Measurements from ENCODE around the gene PPIE. TPM values are rescaled to one million over a fixed set of nuclear protein-coding genes. Genes with fewer than 3 reads are reported as not detected.

The PPIE gene
- total and polyA plus RNA-seq, 2 experiments from 2014 or later: 27.8 to 51.9 TPM

- no peak overlapping the region for H3K27ac Mint-ChIP-seq
- no peak overlapping the region for H3K4me3 ChIP-seq
- H3K9me3 Mint-ChIP-seq: no peaks in the 10 kb centered on the region; the same call in 1 of the 3 replicates
- no peak overlapping the region for H3K4me2 ChIP-seq
- DNase-seq (ENCODE audit: low spot score): no peak
- H3K36me3 ChIP-seq (ENCODE audit: insufficient read depth): peaks cover 17% of the 10 kb centered on the region
- no peaks in the 10 kb centered on the region for H3F3A ChIP-seq (replicated peaks; ENCODE audit: low read depth)
- peaks cover 3% of the 10 kb centered on the region for H3K79me2 ChIP-seq (replicated peaks; ENCODE audit: insufficient read depth)
- H3K27ac ChIP-seq (ENCODE audit: low read depth): no peak overlapping the region
- no peak overlapping the region; the same call in 2 of the 3 replicates for H3K4me3 Mint-ChIP-seq
- H3K27me3 Mint-ChIP-seq (ENCODE audit: insufficient read depth, low read depth, poor library complexity): peaks cover 35% of the 10 kb centered on the region
- H3K4me1 ChIP-seq (ENCODE audit: insufficient read depth): peaks cover 9% of the 10 kb centered on the region; the same call in 1 of the 2 replicates
- peaks cover 7% of the 10 kb centered on the region for H3K4me1 Mint-ChIP-seq
- ATAC-seq: no peak
- H4K20me1 ChIP-seq (replicated peaks; ENCODE audit: insufficient read depth): peaks cover 12% of the 10 kb centered on the region
- TF ChIP-seq POLR2AphosphoS5 (IDR thresholded peaks at IDR 0.05; ENCODE audit: low read depth): no peak
- TF ChIP-seq, protein P1, sequence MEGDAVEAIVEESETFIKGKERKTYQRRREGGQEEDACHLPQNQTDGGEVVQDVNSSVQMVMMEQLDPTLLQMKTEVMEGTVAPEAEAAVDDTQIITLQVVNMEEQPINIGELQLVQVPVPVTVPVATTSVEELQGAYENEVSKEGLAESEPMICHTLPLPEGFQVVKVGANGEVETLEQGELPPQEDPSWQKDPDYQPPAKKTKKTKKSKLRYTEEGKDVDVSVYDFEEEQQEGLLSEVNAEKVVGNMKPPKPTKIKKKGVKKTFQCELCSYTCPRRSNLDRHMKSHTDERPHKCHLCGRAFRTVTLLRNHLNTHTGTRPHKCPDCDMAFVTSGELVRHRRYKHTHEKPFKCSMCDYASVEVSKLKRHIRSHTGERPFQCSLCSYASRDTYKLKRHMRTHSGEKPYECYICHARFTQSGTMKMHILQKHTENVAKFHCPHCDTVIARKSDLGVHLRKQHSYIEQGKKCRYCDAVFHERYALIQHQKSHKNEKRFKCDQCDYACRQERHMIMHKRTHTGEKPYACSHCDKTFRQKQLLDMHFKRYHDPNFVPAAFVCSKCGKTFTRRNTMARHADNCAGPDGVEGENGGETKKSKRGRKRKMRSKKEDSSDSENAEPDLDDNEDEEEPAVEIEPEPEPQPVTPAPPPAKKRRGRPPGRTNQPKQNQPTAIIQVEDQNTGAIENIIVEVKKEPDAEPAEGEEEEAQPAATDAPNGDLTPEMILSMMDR (conservative IDR thresholded peaks at IDR 0.05; ENCODE audit: low read depth in 2 of 2): no peak
- no peak for TF ChIP-seq ETS1 (IDR thresholded peaks at IDR 0.05)
- no peak for TF ChIP-seq STAT1 (IDR thresholded peaks at IDR 0.05; ENCODE audit: unreplicated experiment)
- no peak for TF ChIP-seq ZNF331 (CRISPR knock-in tag; IDR thresholded peaks at IDR 0.05; ENCODE audit: low read depth)
- no peak for TF ChIP-seq REST (IDR thresholded peaks at IDR 0.05; ENCODE audit: unreplicated experiment)
- no peak for TF ChIP-seq EZH2 (IDR thresholded peaks at IDR 0.05; ENCODE audit: low read depth, unreplicated experiment)
- TF ChIP-seq JUNB (IDR thresholded peaks at IDR 0.05; ENCODE audit: unreplicated experiment): no peak
- TF ChIP-seq ZNF462 (CRISPR knock-in tag; IDR thresholded peaks at IDR 0.05): no peak
- TF ChIP-seq ZNF114 (CRISPR knock-in tag; IDR thresholded peaks at IDR 0.05): no peak
- no peak for TF ChIP-seq EZH2phosphoT487 (IDR thresholded peaks at IDR 0.05; ENCODE audit: unreplicated experiment)
- no peak for TF ChIP-seq CREB1 (CRISPR knock-in tag; IDR thresholded peaks at IDR 0.05; ENCODE audit: low read depth)
- 0 out of 2 replicates have a peak overlapping the region, but pooled peaks have one; percentile 66 for H2AFZ ChIP-seq
- H3K9me2 ChIP-seq (ENCODE audit: insufficient read depth): peaks cover 12% of the 10 kb centered on the region; the same call in 1 of the 2 replicates
- H3K36me3 Mint-ChIP-seq (ENCODE audit: low read depth): peaks cover 14% of the 10 kb centered on the region
- peaks cover 55% of the 10 kb centered on the region for H3K27me3 ChIP-seq (ENCODE audit: insufficient read depth)
Measured at GRCh38 chr1:39737546-39738169, 1.0 kb upstream of the PPIE start.
